Measurements from ENCODE around the gene CATSPER3. TPM values are rescaled to one million over a fixed set of nuclear protein-coding genes. Genes with fewer than 3 reads are reported as not detected.

Gene CATSPER3
- total RNA-seq, 1 experiment from 2014 or later = 0.50 TPM

GRCh38 chr5:134932508-134932907, 35.2 kb upstream of the CATSPER3 start:
- Mint-ChIP-seq H3K36me3 (ENCODE audit: insufficient read depth in 1 of 3, low read depth in 3 of 3) (peaks cover 2 to 22% (median 5%) of the 10 kb centered on the region in 3 experiments; a peak in 4 of 7 replicates), H3K27me3 (ENCODE audit: low read depth) (no peaks in the 10 kb centered on the region)
- WGBS (ENCODE audit: extremely low coverage, insufficient read length, low lambda C conversion rate) = no CpG with 5 or more reads among the region's 3 CpGs

More at GRCh38 chr5:134932508-134932907, 35.2 kb upstream of the CATSPER3 start:
- Histone ChIP-seq H3K14ac (ENCODE audit: insufficient read depth, low read length) (no peak overlapping the region), H3K23me2 (ENCODE audit: insufficient read length, low read depth, low read length, poor library complexity, severe bottlenecking) (no peaks in the 10 kb centered on the region), H3K4me1 (ENCODE audit: insufficient read depth, low read length) (no peaks in the 10 kb centered on the region), H3K79me2 (ENCODE audit: insufficient read depth, low read length) (no peaks in the 10 kb centered on the region; the same call in 1 of the 2 replicates), H2BK5ac (ENCODE audit: insufficient read length, low read length) (no peak overlapping the region), H2BK20ac (ENCODE audit: low read depth, low read length, poor library complexity, severe bottlenecking) (no peak overlapping the region), H2BK12ac (ENCODE audit: insufficient read length, low read depth, low read length) (no peak overlapping the region), H3K27ac (ENCODE audit: insufficient read length, low read depth, low read length) (no peak overlapping the region), H4K91ac (ENCODE audit: insufficient read length, low read depth, low read length) (no peak overlapping the region), H3K9me3 (ENCODE audit: control insufficient read depth, low read depth, low read length) (no peaks in the 10 kb centered on the region), H3K9ac (ENCODE audit: extremely low read depth, insufficient read length, low read length) (no peak overlapping the region), H4K20me1 (ENCODE audit: control insufficient read depth, insufficient read depth, insufficient read length) (no peaks in the 10 kb centered on the region), H3K4me2 (ENCODE audit: insufficient read depth, insufficient read length, low read length) (no peak overlapping the region), H2AFZ (ENCODE audit: low read length) (no peak overlapping the region), H3T11ph (ENCODE audit: low read length) (no peak overlapping the region), H2AK5ac (ENCODE audit: insufficient read length, low read length) (no peak overlapping the region), H3K79me1 (ENCODE audit: insufficient read depth, low read depth, low read length, poor library complexity, severe bottlenecking) (no peaks in the 10 kb centered on the region), H4K5ac (ENCODE audit: insufficient read length, low read depth, low read length) (no peak overlapping the region), H3K56ac (ENCODE audit: insufficient read length, low read depth, low read length) (no peak overlapping the region), H3K23ac (ENCODE audit: insufficient read length, low read depth, low read length) (no peak overlapping the region), H4K8ac (replicated peaks; ENCODE audit: insufficient read length, low read depth, low read length) (no peak overlapping the region), H3K18ac (ENCODE audit: insufficient read length, low read depth, low read length) (no peak overlapping the region), H3K4ac (ENCODE audit: low read depth, low read length) (no peak overlapping the region), H2BK120ac (ENCODE audit: low read depth, low read length, poor library complexity, severe bottlenecking) (no peak overlapping the region), H3K27me3 (ENCODE audit: insufficient read depth, low read length) (no peaks in the 10 kb centered on the region), H2BK15ac (ENCODE audit: low read depth, low read length) (no peak overlapping the region)
- H3K9me3 Mint-ChIP-seq = no peaks in the 10 kb centered on the region
- H3K4me3 Mint-ChIP-seq = no peak overlapping the region
- no peak for DNase-seq
- no peak overlapping the region for H3K27ac Mint-ChIP-seq
- no peak for TF ChIP-seq CTCF (conservative IDR thresholded peaks at IDR 0.05)
- H3K4me1 Mint-ChIP-seq = no peaks in the 10 kb centered on the region; a peak in 1 of 4 replicates

All from H9 (cell line).